ENCODE results near the gene SERPINE2.

DNA sequence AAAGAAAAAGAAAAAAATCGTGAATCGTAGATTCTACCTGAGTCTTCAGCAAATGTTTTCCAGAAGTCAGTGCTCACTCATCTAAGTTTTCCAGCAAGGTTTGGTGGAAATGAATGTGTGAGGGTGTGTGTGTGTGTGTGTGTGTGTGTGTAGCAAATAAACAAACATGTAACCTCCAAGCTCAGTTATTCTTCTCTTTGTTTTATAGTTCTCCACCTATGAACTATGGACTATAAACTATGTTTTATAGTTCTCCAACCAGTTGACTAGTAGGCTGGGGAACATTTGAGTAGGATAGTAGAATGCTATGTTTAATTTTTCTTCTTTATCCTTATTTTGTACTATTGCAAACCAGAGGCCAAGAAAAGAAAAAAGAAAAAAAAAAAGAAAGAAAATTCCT, 44.6 kb upstream of the SERPINE2 start:
- TF ChIP-seq POLR2A (IDR thresholded peaks at IDR 0.05; ENCODE audit: low read length) (no peak), GATA1 (IDR thresholded peaks at IDR 0.05; ENCODE audit: low read depth, low read length) (no peak)

All from erythroblast (primary cell).